ENCODE data around the gene CCNI2. TPM values are rescaled to one million over a fixed set of nuclear protein-coding genes. Genes with fewer than 3 reads are reported as not detected.

CCNI2 gene
- total and polyA plus RNA-seq, 10 of the 15 experiments (the other 5 are each of a cell fraction or from before 2014, with no cell fraction given), result 1.8 to 8.0 (median 3.2) TPM

DNA sequence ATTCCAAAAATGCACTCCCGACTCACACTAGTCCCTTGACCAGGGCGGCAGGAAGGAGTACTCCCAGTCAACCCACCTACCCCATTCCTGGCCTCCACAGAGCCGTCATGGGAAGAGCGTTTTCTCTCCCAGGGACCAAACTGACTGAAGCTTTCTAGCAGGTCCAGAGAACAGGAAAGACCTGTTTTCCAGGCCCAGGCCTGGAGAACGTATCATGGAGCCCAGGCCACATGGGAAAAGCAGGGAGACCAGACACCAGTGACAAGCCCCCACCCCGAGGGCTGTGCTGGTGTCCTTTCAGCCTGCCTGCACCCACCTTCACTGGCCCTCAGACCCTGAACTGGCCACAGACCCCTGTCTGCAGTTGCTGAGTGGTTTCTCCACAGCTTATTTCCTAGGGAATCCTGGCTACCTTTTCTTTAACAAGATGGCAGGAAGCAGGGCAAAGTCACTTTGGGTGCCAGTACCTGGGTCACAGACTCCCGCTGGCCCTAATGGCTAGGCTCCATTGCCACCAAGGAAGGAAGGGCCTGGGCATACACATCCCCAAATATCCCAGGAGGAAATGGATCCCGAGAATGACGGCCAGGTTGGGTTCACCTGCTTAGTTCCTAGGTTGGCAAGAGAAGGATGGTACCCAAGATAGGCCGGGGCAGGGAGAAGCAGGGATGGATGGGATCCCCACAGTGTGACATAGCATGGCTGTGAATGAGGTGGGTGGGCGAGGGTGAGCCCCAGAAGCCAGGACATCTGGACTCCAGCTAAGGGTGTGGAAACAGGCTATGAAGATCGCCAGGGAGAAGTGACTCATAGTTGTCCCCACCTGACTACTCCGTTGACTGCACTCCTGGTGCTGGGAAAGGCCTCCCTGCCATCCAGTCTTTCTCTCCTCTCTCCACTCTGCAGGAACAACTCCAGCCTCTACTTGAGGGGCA is 12.2 kb downstream of the CCNI2 start (continued):
- no peak for TF ChIP-seq CHD1 (IDR thresholded peaks at IDR 0.05; ENCODE audit: low read depth, low read length)
- TF ChIP-seq, protein P1, sequence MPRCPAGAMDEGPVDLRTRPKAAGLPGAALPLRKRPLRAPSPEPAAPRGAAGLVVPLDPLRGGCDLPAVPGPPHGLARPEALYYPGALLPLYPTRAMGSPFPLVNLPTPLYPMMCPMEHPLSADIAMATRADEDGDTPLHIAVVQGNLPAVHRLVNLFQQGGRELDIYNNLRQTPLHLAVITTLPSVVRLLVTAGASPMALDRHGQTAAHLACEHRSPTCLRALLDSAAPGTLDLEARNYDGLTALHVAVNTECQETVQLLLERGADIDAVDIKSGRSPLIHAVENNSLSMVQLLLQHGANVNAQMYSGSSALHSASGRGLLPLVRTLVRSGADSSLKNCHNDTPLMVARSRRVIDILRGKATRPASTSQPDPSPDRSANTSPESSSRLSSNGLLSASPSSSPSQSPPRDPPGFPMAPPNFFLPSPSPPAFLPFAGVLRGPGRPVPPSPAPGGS (IDR thresholded peaks at IDR 0.05; ENCODE audit: borderline replicate concordance, insufficient read depth, low read depth, low read length, poor library complexity, severe bottlenecking), result no peak
- no peak for TF ChIP-seq KLF5 (IDR thresholded peaks at IDR 0.05; ENCODE audit: partially characterized antibody)
- no peak for TF ChIP-seq PAX8 (IDR thresholded peaks at IDR 0.05)
- no peak for TF ChIP-seq SRF (IDR thresholded peaks at IDR 0.05; ENCODE audit: low read depth in 2 of 2, low read length in 2 of 2)

DNA sequence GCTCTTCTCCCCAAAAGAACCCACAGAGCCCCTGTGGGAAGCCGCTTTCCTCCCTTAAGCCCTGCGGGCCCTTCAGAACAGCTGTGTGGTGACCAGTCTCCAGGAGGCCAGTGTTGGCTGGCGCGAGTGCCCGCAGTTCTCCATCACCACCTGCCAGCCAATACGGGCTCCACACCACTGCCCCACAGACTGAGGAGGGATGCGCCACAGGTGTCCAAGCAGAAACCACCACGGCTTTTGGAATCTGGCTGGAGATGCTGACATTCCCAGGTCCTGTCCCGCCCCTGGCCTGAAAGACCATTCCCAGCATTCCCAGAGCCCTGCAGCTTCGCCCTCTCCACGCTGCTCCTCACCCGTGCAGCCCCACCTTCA is 12.8 kb downstream of the CCNI2 start:
- Histone ChIP-seq H3K9ac (ENCODE audit: control insufficient read depth, insufficient read depth, low read length) (no peak overlapping the region), H3K79me2 (ENCODE audit: control insufficient read depth, insufficient read depth, low read length) (no peaks in the 10 kb centered on the region), H3K4me2 (ENCODE audit: control insufficient read depth, insufficient read depth) (no peak overlapping the region), H3K27me3 (replicated peaks in 1 of 2; ENCODE audit: control insufficient read depth in 2 of 2, insufficient read depth in 2 of 2, low read length in 1 of 2) (no peaks in the 10 kb centered on the region), H4K20me1 (ENCODE audit: control insufficient read depth, insufficient read depth) (no peaks in the 10 kb centered on the region), H2AFZ (ENCODE audit: control insufficient read depth, low read depth, low read length) (no peak overlapping the region), H3K4me1 (ENCODE audit: control insufficient read depth, insufficient read depth, low read length) (no peaks in the 10 kb centered on the region), H3K9me3 (replicated peaks; ENCODE audit: control insufficient read depth, insufficient read depth, low read length) (no peaks in the 10 kb centered on the region), H3K4me3 (no peak overlapping the region), H3K27ac (ENCODE audit: control insufficient read depth, insufficient read depth) (no peak overlapping the region), H3K36me3 (ENCODE audit: control insufficient read depth in 2 of 2, insufficient read depth in 2 of 2, low read length in 1 of 2) (peaks cover 6 to 25% of the 10 kb centered on the region in 2 experiments)
- in situ Hi-C loops (cut with MboI), result no loop called here
- FAIRE-seq (no peak), DNase-seq (ENCODE audit: low read depth, low spot score) (no peak), ATAC-seq (no peak)
- ChIA-PET RAD21 (ENCODE audit: unreplicated experiment) (no interaction called here), SMC1A (ENCODE audit: uncharacterized antibody, unreplicated experiment) (no interaction called here), POLR2A (interaction anchor here (1.0 kb wide), 1 partner anchor 86 kb away, joined by 4 read pairs; the partner anchor contains the start of gene IL4), CTCF (no interaction called here)
- 91% methylated on average over 12 of the region's 12 CpGs for WGBS (ENCODE audit: insufficient coverage, insufficient replicate concordance, low lambda C conversion rate, missing lambda C conversion rate)
- intact Hi-C loops (cut with micrococcal nuclease; ENCODE audit: unreplicated experiment), result no loop called here
- no peak for TF ChIP-seq POLR2A (IDR thresholded peaks at IDR 0.05; ENCODE audit: low read depth, low read length)
- no peak for TF ChIP-seq CBFB (IDR thresholded peaks at IDR 0.05; ENCODE audit: low read depth)
- TF ChIP-seq BMI1 (IDR thresholded peaks at IDR 0.05; ENCODE audit: borderline replicate concordance), result no peak
- TF ChIP-seq JUND (IDR thresholded peaks at IDR 0.05; ENCODE audit: low read depth, low read length), result no peak
- no peak for TF ChIP-seq POU2F2 (IDR thresholded peaks at IDR 0.05; ENCODE audit: borderline replicate concordance, low read depth, low read length)
- TF ChIP-seq, protein P2, sequence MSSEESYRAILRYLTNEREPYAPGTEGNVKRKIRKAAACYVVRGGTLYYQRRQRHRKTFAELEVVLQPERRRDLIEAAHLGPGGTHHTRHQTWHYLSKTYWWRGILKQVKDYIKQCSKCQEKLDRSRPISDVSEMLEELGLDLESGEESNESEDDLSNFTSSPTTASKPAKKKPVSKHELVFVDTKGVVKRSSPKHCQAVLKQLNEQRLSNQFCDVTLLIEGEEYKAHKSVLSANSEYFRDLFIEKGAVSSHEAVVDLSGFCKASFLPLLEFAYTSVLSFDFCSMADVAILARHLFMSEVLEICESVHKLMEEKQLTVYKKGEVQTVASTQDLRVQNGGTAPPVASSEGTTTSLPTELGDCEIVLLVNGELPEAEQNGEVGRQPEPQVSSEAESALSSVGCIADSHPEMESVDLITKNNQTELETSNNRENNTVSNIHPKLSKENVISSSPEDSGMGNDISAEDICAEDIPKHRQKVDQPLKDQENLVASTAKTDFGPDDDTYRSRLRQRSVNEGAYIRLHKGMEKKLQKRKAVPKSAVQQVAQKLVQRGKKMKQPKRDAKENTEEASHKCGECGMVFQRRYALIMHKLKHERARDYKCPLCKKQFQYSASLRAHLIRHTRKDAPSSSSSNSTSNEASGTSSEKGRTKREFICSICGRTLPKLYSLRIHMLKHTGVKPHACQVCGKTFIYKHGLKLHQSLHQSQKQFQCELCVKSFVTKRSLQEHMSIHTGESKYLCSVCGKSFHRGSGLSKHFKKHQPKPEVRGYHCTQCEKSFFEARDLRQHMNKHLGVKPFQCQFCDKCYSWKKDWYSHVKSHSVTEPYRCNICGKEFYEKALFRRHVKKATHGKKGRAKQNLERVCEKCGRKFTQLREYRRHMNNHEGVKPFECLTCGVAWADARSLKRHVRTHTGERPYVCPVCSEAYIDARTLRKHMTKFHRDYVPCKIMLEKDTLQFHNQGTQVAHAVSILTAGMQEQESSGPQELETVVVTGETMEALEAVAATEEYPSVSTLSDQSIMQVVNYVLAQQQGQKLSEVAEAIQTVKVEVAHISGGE (CRISPR knock-in tag; IDR thresholded peaks at IDR 0.05), result no peak
- no peak for TF ChIP-seq IKZF1 (conservative IDR thresholded peaks at IDR 0.05)
- no peak for TF ChIP-seq SIX5 (IDR thresholded peaks at IDR 0.05; ENCODE audit: low read depth, low read length, severe bottlenecking)
- TF ChIP-seq DPF2 (IDR thresholded peaks at IDR 0.05), result no peak
- BruUV-seq (replicated peaks), result no TSS peak
